ENCODE results near the gene ADI1.

The ADI1 gene

GRCh38 chr2:3463944-3464343 is 55.4 kb downstream of the ADI1 start:
- Histone ChIP-seq H3K9me3 (ENCODE audit: low read length) (no peaks in the 10 kb centered on the region), H3K4me1 (ENCODE audit: insufficient read depth, low read length, severe bottlenecking) (peaks cover 27% of the 10 kb centered on the region), H4K20me1 (ENCODE audit: insufficient read depth, low read length) (no peaks in the 10 kb centered on the region), H3K4me2 (ENCODE audit: low read length) (no peak overlapping the region), H3K27me3 (ENCODE audit: insufficient read depth, low read length) (no peaks in the 10 kb centered on the region), H2AFZ (ENCODE audit: low read length) (no peak overlapping the region), H3F3A (ENCODE audit: insufficient read depth, low read length) (no peaks in the 10 kb centered on the region), H3K9ac (ENCODE audit: low read length) (no peak overlapping the region), H3K36me3 (ENCODE audit: insufficient read depth, low read length) (peaks cover 16% of the 10 kb centered on the region; the same call in 1 of the 2 replicates), H3K9me2 (ENCODE audit: low read depth, low read length) (no peaks in the 10 kb centered on the region), H3K4me3 (ENCODE audit: low read depth, low read length, poor library complexity, severe bottlenecking) (no peak overlapping the region), H3K79me2 (ENCODE audit: insufficient read depth, low read length) (no peaks in the 10 kb centered on the region), H3K27ac (ENCODE audit: low read depth, low read length, poor library complexity, severe bottlenecking) (no peak overlapping the region)
- TF ChIP-seq EZH2 (IDR thresholded peaks at IDR 0.05; ENCODE audit: borderline replicate concordance, low read length) (no peak), CTCF (IDR thresholded peaks at IDR 0.05; ENCODE audit: low read length) (no peak)

- Histone ChIP-seq H3K4me2 (ENCODE audit: low read length) (peak overlapping the region; percentile 52; the same call in 1 of the 2 replicates), H3K9me2 (ENCODE audit: low read depth, low read length) (no peaks in the 10 kb centered on the region), H3F3A (ENCODE audit: insufficient read depth, low read length) (no peaks in the 10 kb centered on the region), H3K9ac (ENCODE audit: low read length) (peak overlapping the region; percentile 42; the same call in 1 of the 2 replicates), H3K9me3 (ENCODE audit: low read length) (no peaks in the 10 kb centered on the region), H3K79me2 (ENCODE audit: insufficient read depth, low read length) (no peaks in the 10 kb centered on the region), H2AFZ (ENCODE audit: low read length) (no peak overlapping the region), H3K27me3 (ENCODE audit: insufficient read depth, low read length) (no peaks in the 10 kb centered on the region), H3K4me3 (ENCODE audit: low read depth, low read length, poor library complexity, severe bottlenecking) (no peak overlapping the region), H3K4me1 (ENCODE audit: insufficient read depth, low read length, severe bottlenecking) (peaks cover 27% of the 10 kb centered on the region), H3K27ac (ENCODE audit: low read depth, low read length, poor library complexity, severe bottlenecking) (peak overlapping the region; percentile 79), H3K36me3 (ENCODE audit: insufficient read depth, low read length) (peaks cover 10% of the 10 kb centered on the region; the same call in 1 of the 2 replicates), H4K20me1 (ENCODE audit: insufficient read depth, low read length) (no peaks in the 10 kb centered on the region)
- no peak for TF ChIP-seq EZH2 (IDR thresholded peaks at IDR 0.05; ENCODE audit: borderline replicate concordance, low read length)
- no peak for TF ChIP-seq CTCF (IDR thresholded peaks at IDR 0.05; ENCODE audit: low read length)
Measured at GRCh38 chr2:3463186-3463835, 56.0 kb downstream of the ADI1 start.

GRCh38 chr2:3462493-3463104 is 56.7 kb downstream of the ADI1 start:
- H2AFZ ChIP-seq (ENCODE audit: low read length), result no peak overlapping the region
- H3K27ac ChIP-seq (ENCODE audit: low read depth, low read length, poor library complexity, severe bottlenecking), result peak overlapping the region; percentile 79
- no peaks in the 10 kb centered on the region for H3K9me3 ChIP-seq (ENCODE audit: low read length)
- H3K27me3 ChIP-seq (ENCODE audit: insufficient read depth, low read length), result no peaks in the 10 kb centered on the region
- H3K79me2 ChIP-seq (ENCODE audit: insufficient read depth, low read length), result no peaks in the 10 kb centered on the region
- peaks cover 6% of the 10 kb centered on the region; the same call in 1 of the 2 replicates for H3K36me3 ChIP-seq (ENCODE audit: insufficient read depth, low read length)
- no peak overlapping the region for H3K4me3 ChIP-seq (ENCODE audit: low read depth, low read length, poor library complexity, severe bottlenecking)
- H4K20me1 ChIP-seq (ENCODE audit: insufficient read depth, low read length), result no peaks in the 10 kb centered on the region
- H3K4me1 ChIP-seq (ENCODE audit: insufficient read depth, low read length, severe bottlenecking), result peaks cover 27% of the 10 kb centered on the region
- H3K4me2 ChIP-seq (ENCODE audit: low read length), result peak overlapping the region; percentile 52
- TF ChIP-seq CTCF (IDR thresholded peaks at IDR 0.05; ENCODE audit: low read length), result no peak
- no peak for TF ChIP-seq EZH2 (IDR thresholded peaks at IDR 0.05; ENCODE audit: borderline replicate concordance, low read length)
- no peaks in the 10 kb centered on the region for H3K9me2 ChIP-seq (ENCODE audit: low read depth, low read length)
- H3F3A ChIP-seq (ENCODE audit: insufficient read depth, low read length), result no peaks in the 10 kb centered on the region
- H3K9ac ChIP-seq (ENCODE audit: low read length), result peak overlapping the region; percentile 42; the same call in 1 of the 2 replicates
